GM12891 (cell line): Measurements from ENCODE around the gene SPAG16.

Source experiments
- PAX5 ChIP-seq: IDR thresholded peaks from 2 replicates; pipeline ENCODE4 v1.6.1; 2011; ENCODE audit warnings: low read length, moderate library complexity, mild to moderate bottlenecking; ENCODE audit not compliant: insufficient read depth, severe bottlenecking
- POLR2A ChIP-seq: IDR thresholded peaks from 2 replicates; pipeline ENCODE4 v1.6.1; 2011; ENCODE audit warnings: low read depth, low read length, control low read depth
- POLR2AphosphoS5 ChIP-seq: IDR thresholded peaks from 2 replicates; pipeline ENCODE4 v1.6.1; 2011; ENCODE audit warnings: low read depth, low read length, control low read depth
- POU2F2 ChIP-seq: IDR thresholded peaks from 2 replicates; pipeline ENCODE4 v1.6.1; 2011; ENCODE audit warnings: low read depth, mild to moderate bottlenecking, control low read depth, low read length, moderate library complexity
- TAF1 ChIP-seq: IDR thresholded peaks from 2 replicates; pipeline ENCODE4 v1.6.1; 2011; ENCODE audit warnings: low read depth, low read length, control low read depth

- TF ChIP-seq POLR2AphosphoS5 (no peak), TAF1 (no peak), POLR2A (no peak), POU2F2 (no peak), PAX5 (no peak)
These were observed 854.5 kb downstream of the SPAG16 start for GRCh38 chr2:214138779-214139178.
